Gastrocnemius medialis (tissue), 4 donors: ENCODE measurements around the gene PDZD4. TPM values are rescaled to one million over a fixed set of nuclear protein-coding genes. Genes with fewer than 3 reads are reported as not detected.

Experiments
- ATAC-seq, 2 donors: fragments of 150-250 bp; one replicate each; pipeline ENCODE4 v1.9.1; 2016
- DNase-seq, 2 donors: peaks; one replicate each; pipeline ENCODE4 v3.0.0-alpha.2; 2019
- H3K27ac ChIP-seq, 4 donors: fragments of 200-600 bp; sonication (generic); 1 replicate in 1 of 4; 2 replicates in 3 of 4; pipeline ENCODE4 v1.5.1; 2016 to 2018; ENCODE audit warnings: mild to moderate bottlenecking in 2 of 4, moderate library complexity in 1 of 4
- H3K27me3 ChIP-seq, 3 donors: fragments of 200-600 bp; sonication (generic) in 2 of 3; 1 replicate in 1 of 3; 2 replicates in 2 of 3; pipeline versions ENCODE4 v1.5.1 to v1.6.0; 2016 to 2019; ENCODE audit warnings: mild to moderate bottlenecking in 1 of 3, moderate library complexity in 1 of 3
- H3K36me3 ChIP-seq, 2 donors: fragments of 200-600 bp; sonication (generic) in 1 of 2; one replicate each; pipeline ENCODE4 v1.5.1; 2017 to 2018
- H3K4me1 ChIP-seq, 2 donors: fragments of 200-600 bp; sonication (generic) in 1 of 2; one replicate each; pipeline ENCODE4 v1.5.1; 2016 to 2017; ENCODE audit warnings: mild to moderate bottlenecking in 2 of 2
- H3K4me3 ChIP-seq, 4 donors: fragments of 200-600 bp; sonication (generic) in 3 of 4; 1 replicate in 1 of 4; 2 replicates in 3 of 4; pipeline ENCODE4 v1.5.1; 2016 to 2019; ENCODE audit warnings: mild to moderate bottlenecking in 2 of 4
- H3K9me3 ChIP-seq, 3 donors: fragments of 200-600 bp; sonication (generic) in 2 of 3; 1 replicate in 1 of 3; 2 replicates in 2 of 3; pipeline ENCODE4 v1.5.1; 2016 to 2019
- POLR2A ChIP-seq, 2 donors: fragments of 450-650 bp; IDR thresholded peaks; one replicate each; pipeline ENCODE4 v1.6.1; 2017; ENCODE audit warnings: antibody characterized with exemption in 2 of 2, mild to moderate bottlenecking in 2 of 2, moderate library complexity in 2 of 2
- in situ Hi-C, 4 donors: fragments of 200-750 bp; cut with MboI; loops; one replicate each; pipeline versions ENCODE4 v1.15.0 to v1.8.0; 2017; ENCODE audit warnings: low sequenced_read_pairs in 4 of 4
- intact Hi-C: fragments of 100-400 bp; cut with DNase I; formaldehyde crosslinking; loops from one replicate; pipeline ENCODE4 v1.15.1; 2023; ENCODE audit warnings: low total_unique reads
- total RNA-seq, 4 donors: library from RNA; depleted of rRNA; stranded (reverse); fragments of >200 nt; gene quantifications; one replicate each; pipeline versions ENCODE4 v1.1.0 to v1.2.3, GENCODE V29; 2016
- TF ChIP-seq, protein P1 (sequence below), 5 experiments: fragments of 450-650 bp in 3 of 5; fragments of 200-600 bp in 2 of 5; sonication (generic) in 2 of 5; IDR thresholded peaks in 4 of 5; conservative IDR thresholded peaks in 1 of 5; 1 replicate in 4 of 5; 2 replicates in 1 of 5; pipeline ENCODE4 v1.5.1; 2016 to 2019; ENCODE audit warnings: antibody characterized with exemption in 5 of 5, mild to moderate bottlenecking in 3 of 5, moderate library complexity in 3 of 5

Gene PDZD4
- total RNA-seq, 4 donors from 2014 or later = 0.59 to 2.2 (median 1.4) TPM

DNA sequence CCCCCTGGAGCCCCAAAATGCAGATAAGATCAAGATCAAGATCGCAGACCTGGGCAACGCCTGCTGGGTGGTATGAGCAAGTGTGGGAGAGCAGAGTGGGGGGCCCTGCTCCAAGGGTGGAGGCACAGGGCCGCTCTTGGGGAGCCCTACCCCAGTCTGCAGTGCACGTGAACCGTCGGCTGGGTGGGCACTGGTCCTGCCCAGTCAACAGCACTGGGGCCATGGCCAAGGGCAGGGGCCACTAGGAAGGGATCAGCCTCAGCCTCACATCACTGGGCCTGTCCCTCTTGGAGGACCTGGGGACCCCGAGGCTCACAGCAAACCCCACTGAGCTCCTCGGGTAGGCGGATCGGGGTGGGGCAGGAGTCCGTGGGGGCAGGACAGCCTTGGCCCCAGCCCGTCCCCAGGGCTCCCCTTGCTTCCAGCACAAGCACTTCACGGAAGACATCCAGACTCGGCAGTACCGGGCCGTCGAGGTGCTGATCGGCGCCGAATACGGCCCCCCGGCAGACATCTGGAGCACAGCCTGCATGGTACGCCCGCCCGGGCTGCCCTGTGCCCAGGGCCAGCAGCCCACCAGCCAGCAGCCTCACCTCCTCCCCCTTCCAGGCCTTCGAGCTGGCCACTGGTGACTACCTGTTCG is 45.9 kb downstream of the PDZD4 start:
- no peak for TF ChIP-seq POLR2A (IDR thresholded peaks at IDR 0.05)
- TF ChIP-seq, protein P1, sequence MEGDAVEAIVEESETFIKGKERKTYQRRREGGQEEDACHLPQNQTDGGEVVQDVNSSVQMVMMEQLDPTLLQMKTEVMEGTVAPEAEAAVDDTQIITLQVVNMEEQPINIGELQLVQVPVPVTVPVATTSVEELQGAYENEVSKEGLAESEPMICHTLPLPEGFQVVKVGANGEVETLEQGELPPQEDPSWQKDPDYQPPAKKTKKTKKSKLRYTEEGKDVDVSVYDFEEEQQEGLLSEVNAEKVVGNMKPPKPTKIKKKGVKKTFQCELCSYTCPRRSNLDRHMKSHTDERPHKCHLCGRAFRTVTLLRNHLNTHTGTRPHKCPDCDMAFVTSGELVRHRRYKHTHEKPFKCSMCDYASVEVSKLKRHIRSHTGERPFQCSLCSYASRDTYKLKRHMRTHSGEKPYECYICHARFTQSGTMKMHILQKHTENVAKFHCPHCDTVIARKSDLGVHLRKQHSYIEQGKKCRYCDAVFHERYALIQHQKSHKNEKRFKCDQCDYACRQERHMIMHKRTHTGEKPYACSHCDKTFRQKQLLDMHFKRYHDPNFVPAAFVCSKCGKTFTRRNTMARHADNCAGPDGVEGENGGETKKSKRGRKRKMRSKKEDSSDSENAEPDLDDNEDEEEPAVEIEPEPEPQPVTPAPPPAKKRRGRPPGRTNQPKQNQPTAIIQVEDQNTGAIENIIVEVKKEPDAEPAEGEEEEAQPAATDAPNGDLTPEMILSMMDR (IDR thresholded peaks at IDR 0.05 in 4 of 5, conservative IDR thresholded peaks at IDR 0.05 in 1 of 5) = no peak
- in situ Hi-C loops = loop anchor here in 3 of 4 donors (25.0 kb wide), 2 partner anchors 153 to 178 kb away; partner anchors contain the start of genes HCFC1 (in 2 of the 3), TMEM187 (in 2 of the 3), ARHGAP4 (in 1 of the 3) and NAA10 (in 1 of the 3)
- peaks cover 0 to 30% of the 10 kb centered on the region in 2 donors for H3K4me1 ChIP-seq
- no peak for DNase-seq
- peaks cover 0 to 11% of the 10 kb centered on the region in 2 donors for H3K36me3 ChIP-seq
- intact Hi-C loops = no loop called here
- H3K4me3 ChIP-seq = no peak overlapping the region
- no peak overlapping the region for H3K27ac ChIP-seq
- H3K27me3 ChIP-seq = no peaks in the 10 kb centered on the region
- no peaks in the 10 kb centered on the region for H3K9me3 ChIP-seq
- ATAC-seq = no peak

DNA sequence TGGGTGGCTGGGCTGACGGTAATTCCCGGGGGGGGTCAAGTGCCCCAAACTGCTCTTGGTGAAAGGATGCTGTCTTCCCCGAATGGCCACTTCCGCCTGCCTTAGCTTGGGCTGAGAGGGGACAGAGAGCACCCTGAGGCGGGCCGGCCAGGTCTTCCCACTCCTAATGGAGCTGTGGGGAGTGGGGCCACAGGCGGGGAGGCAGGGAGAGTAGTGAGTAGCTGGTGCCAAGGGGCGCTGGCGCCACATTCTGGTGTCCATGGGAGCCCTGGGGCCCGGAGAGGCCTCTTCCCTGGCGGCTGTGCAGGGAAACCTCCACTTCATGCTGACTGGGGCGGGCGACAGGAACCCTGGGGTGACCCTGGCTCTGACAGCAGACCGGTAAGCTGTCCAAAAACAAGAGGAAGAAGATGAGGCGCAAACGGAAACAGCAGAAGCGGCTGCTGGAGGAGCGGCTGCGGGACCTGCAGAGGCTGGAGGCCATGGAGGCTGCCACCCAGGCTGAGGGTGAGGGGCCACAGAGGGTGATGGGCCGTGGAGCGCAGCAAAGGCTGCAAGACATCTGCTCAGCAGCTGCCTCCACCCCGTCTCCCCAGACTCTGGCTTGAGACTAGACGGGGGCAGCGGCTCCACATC is 46.8 kb downstream of the PDZD4 start:
- peaks cover 0 to 11% of the 10 kb centered on the region in 2 donors for H3K36me3 ChIP-seq

DNA sequence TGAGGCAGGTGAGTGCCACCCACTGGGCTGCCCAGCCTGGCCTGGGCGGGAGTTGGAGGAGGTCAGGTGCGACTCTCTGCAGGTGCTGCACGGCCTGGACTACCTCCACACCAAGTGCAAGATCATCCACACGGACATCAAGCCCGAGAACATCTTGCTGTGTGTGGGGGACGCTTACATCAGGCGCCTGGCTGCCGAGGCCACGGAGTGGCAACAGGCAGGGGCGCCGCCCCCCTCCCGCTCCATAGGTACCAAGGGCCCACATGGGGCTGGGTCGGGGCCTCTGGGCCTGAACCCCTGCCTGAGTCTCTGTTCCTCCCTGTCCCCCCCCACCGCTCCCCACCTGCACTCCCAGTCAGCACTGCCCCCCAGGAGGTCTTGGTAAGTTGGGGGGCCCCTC is 47.5 kb downstream of the PDZD4 start:
- in situ Hi-C loops (loop anchor here in 3 of 4 donors (25.0 kb wide), 2 partner anchors 154 to 179 kb away; partner anchors contain the start of genes HCFC1 (in 2 of the 3), TMEM187 (in 2 of the 3), ARHGAP4 (in 1 of the 3) and NAA10 (in 1 of the 3)), intact Hi-C loops (loop anchor here (1.0 kb wide), 1 partner anchor 19 kb away; the partner anchor contains the start of gene PLXNB3)
- ATAC-seq (no peak), DNase-seq (no peak)
- no peak for TF ChIP-seq POLR2A (IDR thresholded peaks at IDR 0.05)
- TF ChIP-seq, protein P1 (IDR thresholded peaks at IDR 0.05 in 4 of 5, conservative IDR thresholded peaks at IDR 0.05 in 1 of 5) = no peak
- Histone ChIP-seq H3K27me3 (no peaks in the 10 kb centered on the region), H3K27ac (peak overlapping the region in 2 of 4 donors; percentile 20 to 91), H3K4me1 (peaks cover 0 to 30% of the 10 kb centered on the region in 2 donors), H3K4me3 (no peak overlapping the region), H3K36me3 (peaks cover 0 to 10% of the 10 kb centered on the region in 2 donors), H3K9me3 (no peaks in the 10 kb centered on the region)

More for the DNA sequence above, 46.8 kb downstream of the PDZD4 start:
- TF ChIP-seq, protein P1 (IDR thresholded peaks at IDR 0.05 in 4 of 5, conservative IDR thresholded peaks at IDR 0.05 in 1 of 5) = no peak
- no peak for TF ChIP-seq POLR2A (IDR thresholded peaks at IDR 0.05)
- H3K27ac ChIP-seq = peak overlapping the region in 2 of 4 donors; percentile 20 to 91
- H3K4me1 ChIP-seq = peaks cover 0 to 30% of the 10 kb centered on the region in 2 donors
- ATAC-seq (no peak), DNase-seq (no peak)
- no peaks in the 10 kb centered on the region for H3K9me3 ChIP-seq
- in situ Hi-C loops = loop anchor here in 3 of 4 donors (25.0 kb wide), 2 partner anchors 154 to 179 kb away; partner anchors contain the start of genes HCFC1 (in 2 of the 3), TMEM187 (in 2 of the 3), ARHGAP4 (in 1 of the 3) and NAA10 (in 1 of the 3)
- intact Hi-C loops = no loop called here
- H3K27me3 ChIP-seq = no peaks in the 10 kb centered on the region
- no peak overlapping the region for H3K4me3 ChIP-seq

DNA sequence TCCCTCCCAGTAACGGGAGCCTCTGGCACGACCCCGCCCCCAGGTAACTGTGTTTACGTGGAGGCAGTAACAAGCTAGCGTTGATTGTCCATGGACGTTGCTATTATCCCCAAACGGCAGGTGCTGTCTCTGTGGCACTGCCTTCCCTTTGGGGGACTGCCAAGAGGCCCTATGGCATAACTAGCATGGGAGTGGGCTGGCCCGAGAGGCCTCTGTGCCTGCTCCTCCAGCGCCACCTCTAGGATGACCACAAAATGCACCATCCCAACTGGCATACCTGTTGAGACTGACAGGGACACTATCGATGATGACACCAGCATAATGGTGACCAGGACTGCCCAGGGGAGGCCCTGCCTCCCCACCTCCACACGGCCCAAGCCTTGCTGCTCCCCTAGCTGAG is 48.0 kb downstream of the PDZD4 start:
- Histone ChIP-seq H3K36me3 (peaks cover 0 to 4% of the 10 kb centered on the region in 2 donors), H3K27ac (peak overlapping the region; percentile 88 to 94 (median 90)), H3K4me1 (peaks cover 0 to 30% of the 10 kb centered on the region in 2 donors), H3K9me3 (no peaks in the 10 kb centered on the region), H3K4me3 (peak overlapping the region in 1 of 4 donors; percentile 52), H3K27me3 (no peaks in the 10 kb centered on the region)
- peak; percentile 30 to 81 for DNase-seq
- no peak for TF ChIP-seq POLR2A (IDR thresholded peaks at IDR 0.05)
- TF ChIP-seq, protein P1 (IDR thresholded peaks at IDR 0.05 in 4 of 5, conservative IDR thresholded peaks at IDR 0.05 in 1 of 5) = peak in 3 of 5 experiments; percentile 13 to 44 (median 26)
- in situ Hi-C loops = loop anchor here in 3 of 4 donors (25.0 kb wide), 2 partner anchors 155 to 180 kb away; partner anchors contain the start of genes HCFC1 (in 2 of the 3), TMEM187 (in 2 of the 3), ARHGAP4 (in 1 of the 3) and NAA10 (in 1 of the 3)
- peak; percentile 35 to 65 for ATAC-seq
- intact Hi-C loops = loop anchor here (1.0 kb wide), 1 partner anchor 18 kb away; the partner anchor contains the start of gene PLXNB3
